Neural progenitor cell (in vitro differentiated cells): ENCODE results near the gene HIRA.

Experiments
- EZH2 ChIP-seq: fragments of 200-600 bp; sonication (generic); IDR thresholded peaks from 2 replicates; pipeline ENCODE4 v1.6.1; 2017; ENCODE audit warnings: antibody characterized with exemption, mild to moderate bottlenecking, moderate library complexity
- TF ChIP-seq, protein P1 (sequence below): fragments of 200-600 bp; sonication (generic); IDR thresholded peaks from 2 replicates; pipeline ENCODE4 v1.5.1; 2017; ENCODE audit warnings: antibody characterized with exemption, mild to moderate bottlenecking

DNA sequence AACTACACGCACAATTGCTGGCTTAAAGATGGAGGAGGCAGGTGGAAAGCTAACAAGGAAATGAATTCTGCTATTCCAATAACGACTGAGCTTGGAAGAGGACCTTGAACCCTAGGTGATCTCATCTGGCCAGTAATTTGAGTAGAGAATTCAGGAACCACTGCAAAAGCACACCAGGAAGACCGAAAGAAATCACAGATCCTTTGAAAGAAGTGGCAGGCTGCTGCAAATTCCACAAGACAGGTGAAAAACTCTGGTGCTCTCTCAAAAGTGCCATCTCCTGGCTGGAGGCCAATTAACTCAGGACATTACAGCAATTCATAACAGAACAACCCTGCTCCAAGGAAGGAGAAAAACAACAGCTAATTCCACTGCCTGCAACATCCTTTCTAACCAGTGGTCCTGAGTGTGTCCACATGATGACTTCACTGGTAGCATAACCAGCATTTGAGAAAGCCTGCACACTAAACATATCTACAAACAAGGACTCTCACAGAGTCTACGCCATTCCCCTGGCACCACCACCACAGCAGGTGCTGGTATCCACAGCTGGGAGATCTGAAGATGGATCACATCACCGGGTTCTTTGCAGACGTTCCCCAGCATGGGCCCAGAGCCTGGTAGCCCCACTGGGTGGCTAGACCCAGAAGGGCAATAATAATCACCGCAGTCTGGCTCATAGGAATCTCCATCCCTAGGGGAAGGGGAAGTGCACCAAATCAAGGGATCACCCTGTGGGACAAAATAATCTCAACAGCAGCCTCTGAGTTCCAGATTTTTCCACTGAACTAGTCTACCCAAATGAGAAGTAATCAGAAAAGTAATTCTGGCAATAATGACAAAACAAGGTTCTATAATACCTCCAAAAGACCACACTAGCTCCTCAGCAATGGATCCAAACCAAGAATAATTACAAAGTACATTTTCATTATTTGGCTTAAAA, 95.1 kb downstream of the HIRA start:
- TF ChIP-seq, protein P1, sequence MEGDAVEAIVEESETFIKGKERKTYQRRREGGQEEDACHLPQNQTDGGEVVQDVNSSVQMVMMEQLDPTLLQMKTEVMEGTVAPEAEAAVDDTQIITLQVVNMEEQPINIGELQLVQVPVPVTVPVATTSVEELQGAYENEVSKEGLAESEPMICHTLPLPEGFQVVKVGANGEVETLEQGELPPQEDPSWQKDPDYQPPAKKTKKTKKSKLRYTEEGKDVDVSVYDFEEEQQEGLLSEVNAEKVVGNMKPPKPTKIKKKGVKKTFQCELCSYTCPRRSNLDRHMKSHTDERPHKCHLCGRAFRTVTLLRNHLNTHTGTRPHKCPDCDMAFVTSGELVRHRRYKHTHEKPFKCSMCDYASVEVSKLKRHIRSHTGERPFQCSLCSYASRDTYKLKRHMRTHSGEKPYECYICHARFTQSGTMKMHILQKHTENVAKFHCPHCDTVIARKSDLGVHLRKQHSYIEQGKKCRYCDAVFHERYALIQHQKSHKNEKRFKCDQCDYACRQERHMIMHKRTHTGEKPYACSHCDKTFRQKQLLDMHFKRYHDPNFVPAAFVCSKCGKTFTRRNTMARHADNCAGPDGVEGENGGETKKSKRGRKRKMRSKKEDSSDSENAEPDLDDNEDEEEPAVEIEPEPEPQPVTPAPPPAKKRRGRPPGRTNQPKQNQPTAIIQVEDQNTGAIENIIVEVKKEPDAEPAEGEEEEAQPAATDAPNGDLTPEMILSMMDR: no peak
- no peak for TF ChIP-seq EZH2
